Stomach (tissue), 4 donors: ENCODE data around the gene KANTR.

Experiments
- CTCF ChIP-seq, 7 experiments: fragments of 450-650 bp in 4 of 7; fragments of 200-600 bp in 3 of 7; sonication (generic) in 3 of 7; IDR thresholded peaks; one replicate each; pipeline ENCODE4 v1.5.1; 2016 to 2019; ENCODE audit warnings: antibody characterized with exemption in 7 of 7, control low read depth in 2 of 7, mild to moderate bottlenecking in 1 of 7
- EP300 ChIP-seq: sonication (generic); formaldehyde crosslinking; IDR thresholded peaks from one replicate; pipeline ENCODE4 v1.6.1; 2017; ENCODE audit warnings: antibody characterized with exemption

DNA sequence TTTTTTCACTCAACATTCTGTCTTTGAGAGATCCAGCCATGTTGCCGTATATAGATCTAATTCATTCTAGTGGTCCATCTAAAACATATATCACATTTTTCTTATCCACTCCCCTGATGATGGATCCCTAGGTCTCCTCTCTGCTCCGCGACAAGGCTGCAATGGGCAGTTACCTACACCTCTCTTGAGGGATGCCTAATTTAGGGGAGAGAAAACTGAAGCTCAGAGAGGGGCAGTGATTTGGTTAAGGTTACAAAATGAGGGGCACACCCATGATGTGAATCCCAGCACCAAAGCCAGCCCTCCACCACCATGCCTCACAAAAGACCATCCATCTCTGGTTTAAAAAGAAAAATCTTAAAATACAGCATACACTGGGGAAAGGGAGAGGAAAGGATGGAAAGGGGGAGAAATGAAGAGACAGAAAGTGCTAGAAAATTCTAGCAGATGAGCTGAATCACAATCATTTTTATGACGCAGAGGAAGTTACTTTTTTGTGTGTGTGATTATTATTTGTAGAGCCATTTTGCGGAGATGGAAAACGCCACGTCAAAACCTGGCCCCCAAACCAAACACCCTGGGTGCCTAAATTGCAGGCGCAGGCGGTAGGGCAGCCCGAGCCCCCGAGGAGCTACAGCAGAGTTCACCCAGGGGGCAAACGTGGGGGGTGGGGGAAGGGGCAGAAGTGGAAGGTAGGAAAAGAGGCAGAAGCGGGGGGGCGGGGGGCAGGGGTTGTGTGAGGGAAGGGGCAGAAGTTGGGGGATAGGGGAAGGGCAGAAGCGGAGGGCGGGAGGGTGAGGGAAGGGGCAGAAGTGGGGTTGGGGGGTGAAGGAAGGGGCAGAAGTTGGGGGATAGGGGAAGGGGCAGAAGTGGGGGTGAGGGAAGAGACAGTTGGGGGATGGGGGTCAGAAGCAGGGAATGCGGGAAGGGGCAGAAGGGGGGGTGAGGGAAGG, 13.0 kb upstream of the KANTR start:
- TF ChIP-seq CTCF (IDR thresholded peaks at IDR 0.05), result no peak
- no peak for TF ChIP-seq EP300
